NCI-H2196 (cell line): ENCODE data around the gene CCDC34.
A peak's percentile ranks its signal among the peaks of the same experiment; 100 is the strongest.
"Not testable (repeated sequence)": the region's sequence is repeated elsewhere in the genome, so short reads cannot be mapped to it uniquely, and the experiment has no call there.

ENCODE experiments used
- DNase-seq: peaks from one replicate; lab custom pipeline; 2025; ENCODE audit not compliant: unreplicated experiment; lab: John Stamatoyannopoulos, UW

CCDC34 gene

DNA sequence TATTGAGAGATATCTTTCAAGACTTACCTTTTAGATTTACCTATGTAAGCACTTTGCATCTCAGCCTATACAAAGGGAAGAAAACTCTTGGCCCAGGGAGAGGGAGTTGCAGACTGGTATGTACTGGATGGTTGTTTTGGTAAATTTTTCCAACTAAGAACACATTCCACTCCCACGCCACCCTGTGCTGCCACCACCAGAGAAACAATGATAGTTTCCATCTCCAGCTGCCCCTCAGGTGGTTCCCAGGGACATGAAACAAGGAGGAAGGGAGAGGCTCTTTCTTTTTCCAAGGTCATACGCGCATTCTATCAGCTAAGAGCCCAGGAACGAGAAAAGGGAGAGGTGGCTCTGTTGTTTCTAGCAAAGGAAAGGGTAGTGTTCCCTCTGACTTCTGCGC lies 34.4 kb downstream of the CCDC34 start:
- no peak for DNase-seq

- DNase-seq: not testable (repeated sequence)
These were observed 36.0 kb downstream of the CCDC34 start for GRCh38 chr11:27327064-27327463.

DNA sequence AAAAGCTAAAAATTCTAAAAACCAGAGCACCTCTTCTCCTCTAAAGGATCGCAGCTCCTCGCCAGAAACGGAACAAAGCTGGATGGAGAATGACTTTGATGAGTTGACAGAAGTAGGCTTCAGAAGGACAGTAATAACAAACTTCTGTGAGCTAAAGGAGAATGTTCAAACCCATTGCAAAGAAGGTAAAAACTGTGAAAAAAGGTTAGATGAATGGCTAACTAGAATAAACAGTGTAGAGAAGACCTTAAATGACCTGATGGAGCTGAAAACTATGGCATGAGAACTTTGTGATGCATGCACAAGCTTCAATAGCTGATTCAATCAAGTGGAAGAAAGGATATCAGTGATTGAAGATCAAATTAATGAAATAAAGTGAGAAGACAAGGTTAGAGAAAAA lies 40.8 kb downstream of the CCDC34 start:
- DNase-seq: not testable (repeated sequence)

- not testable (repeated sequence) for DNase-seq
These were observed 41.7 kb downstream of the CCDC34 start for GRCh38 chr11:27321340-27321739.

GRCh38 chr11:27319072-27319471 lies 43.9 kb downstream of the CCDC34 start:
- no peak for DNase-seq

DNA sequence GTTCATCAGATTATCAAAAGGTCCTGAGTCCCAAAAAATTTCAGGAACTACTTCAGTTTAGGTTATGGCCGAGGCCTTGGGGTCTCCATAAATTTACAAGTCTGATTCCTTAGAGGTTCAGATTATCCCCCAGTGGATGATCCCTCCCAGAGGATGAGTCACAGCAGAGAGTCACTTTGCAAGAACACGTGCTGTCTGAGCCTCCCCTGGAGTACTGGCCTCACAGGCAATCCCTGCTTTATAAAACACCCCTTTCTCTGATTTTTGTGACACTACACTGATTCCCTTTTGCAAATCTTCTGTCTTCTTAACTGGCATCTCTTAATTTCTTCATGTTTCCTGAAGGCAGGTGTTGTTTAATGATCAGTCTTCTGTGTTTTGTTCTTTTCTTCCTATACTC lies 45.3 kb downstream of the CCDC34 start:
- DNase-seq: no peak

DNA sequence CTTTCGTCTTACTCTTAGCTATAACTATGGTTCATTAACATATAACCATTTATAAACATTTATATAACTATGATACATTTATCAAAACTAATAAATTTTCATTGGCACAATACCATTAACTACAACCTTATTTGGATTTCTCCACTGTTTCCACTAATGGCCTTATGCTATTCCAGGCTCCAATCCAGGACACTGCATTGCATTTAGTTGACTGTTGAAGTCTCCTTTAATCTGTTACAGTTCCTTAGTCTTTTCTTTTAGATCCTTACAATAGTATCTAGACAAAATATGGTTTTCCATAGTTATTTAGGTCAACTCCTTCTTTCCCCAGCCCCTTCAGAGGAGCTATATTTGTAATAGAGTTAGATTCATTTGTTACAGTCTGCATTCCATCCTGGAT lies 47.2 kb downstream of the CCDC34 start:
- DNase-seq: no peak

DNA sequence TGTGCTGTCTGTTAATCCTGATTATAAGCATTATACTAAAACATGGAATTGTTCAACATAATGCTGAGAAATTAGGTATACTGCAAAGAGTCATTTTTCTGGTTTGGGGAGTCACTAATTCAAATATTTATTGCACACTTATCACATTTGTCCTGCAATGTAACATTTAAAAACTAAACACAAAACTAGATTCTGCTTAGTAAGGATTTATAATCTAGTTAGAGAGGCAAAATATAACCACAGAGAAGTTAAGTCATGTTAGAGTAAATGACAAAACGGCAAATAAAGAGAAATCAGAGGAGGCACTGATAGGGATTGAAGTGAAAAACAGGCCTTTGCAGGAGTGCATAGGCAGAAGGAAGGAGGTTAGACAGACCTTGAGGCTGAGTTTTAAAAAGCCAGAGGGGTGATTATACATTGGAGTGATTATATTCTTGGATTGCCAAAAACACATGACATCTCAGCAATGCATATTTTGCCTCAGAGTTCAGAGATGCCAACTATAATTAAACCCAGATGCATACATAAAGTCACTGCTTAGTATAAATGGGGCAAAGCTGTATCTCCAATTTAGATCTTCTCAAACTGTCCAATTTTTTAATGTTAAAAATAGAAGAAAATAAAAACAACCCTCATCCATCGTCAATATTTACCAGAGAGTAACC lies 49.7 kb downstream of the CCDC34 start:
- no peak for DNase-seq

- DNase-seq: no peak
These were observed 50.9 kb downstream of the CCDC34 start for GRCh38 chr11:27312110-27312509.

GRCh38 chr11:27310707-27311106 lies 52.3 kb downstream of the CCDC34 start:
- DNase-seq: no peak

DNA sequence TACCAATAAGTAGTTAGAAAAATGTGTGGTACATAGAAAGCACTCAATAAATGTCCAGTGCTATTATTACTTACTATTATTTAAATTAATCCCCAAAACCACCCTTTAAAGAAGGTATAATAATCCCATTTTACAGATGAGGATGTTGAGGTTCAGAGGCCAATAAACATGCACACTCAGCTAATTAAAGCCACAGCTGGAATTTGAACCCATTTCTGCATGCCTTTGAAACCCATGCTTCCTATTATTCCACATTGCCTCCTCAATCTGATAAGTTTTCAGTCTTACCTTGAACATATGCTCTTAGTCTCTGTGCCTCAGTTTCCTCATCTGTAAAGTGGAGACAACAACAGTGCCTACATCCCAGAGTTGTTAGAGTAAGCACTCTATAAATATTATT lies 52.8 kb downstream of the CCDC34 start:
- no peak for DNase-seq

- DNase-seq: no peak
These were observed 54.0 kb downstream of the CCDC34 start for GRCh38 chr11:27309046-27309445.

GRCh38 chr11:27307232-27307631 lies 55.8 kb downstream of the CCDC34 start:
- no peak for DNase-seq

DNA sequence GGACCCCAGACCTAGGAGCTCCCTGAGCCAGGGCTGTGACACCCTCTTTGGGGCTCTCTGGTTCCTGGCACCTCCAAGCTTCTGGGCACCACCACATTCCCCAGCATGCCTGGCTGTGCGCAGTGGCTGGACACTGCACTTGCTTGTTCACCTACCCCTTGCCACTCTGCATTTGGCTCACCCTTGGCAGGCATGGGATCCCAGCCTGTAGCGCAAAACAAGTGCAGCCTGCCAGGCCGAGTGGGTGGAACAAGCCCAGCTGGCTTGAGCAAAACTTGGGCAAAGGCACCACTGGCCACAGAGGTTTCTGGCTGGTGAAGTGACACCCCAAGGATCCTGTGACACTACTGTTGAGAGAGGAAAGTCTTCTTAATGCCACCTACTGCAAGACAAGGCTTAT lies 57.3 kb downstream of the CCDC34 start:
- DNase-seq: no peak

- no peak for DNase-seq
These were observed 58.5 kb downstream of the CCDC34 start for GRCh38 chr11:27304514-27304913.

GRCh38 chr11:27303903-27304302 lies 59.1 kb downstream of the CCDC34 start:
- no peak for DNase-seq

GRCh38 chr11:27300974-27301373 lies 62.0 kb downstream of the CCDC34 start:
- no peak for DNase-seq

GRCh38 chr11:27297616-27298015 lies 65.4 kb downstream of the CCDC34 start:
- no peak for DNase-seq

- DNase-seq: peak; percentile 61
These were observed 66.5 kb downstream of the CCDC34 start for GRCh38 chr11:27296497-27296896.

DNA sequence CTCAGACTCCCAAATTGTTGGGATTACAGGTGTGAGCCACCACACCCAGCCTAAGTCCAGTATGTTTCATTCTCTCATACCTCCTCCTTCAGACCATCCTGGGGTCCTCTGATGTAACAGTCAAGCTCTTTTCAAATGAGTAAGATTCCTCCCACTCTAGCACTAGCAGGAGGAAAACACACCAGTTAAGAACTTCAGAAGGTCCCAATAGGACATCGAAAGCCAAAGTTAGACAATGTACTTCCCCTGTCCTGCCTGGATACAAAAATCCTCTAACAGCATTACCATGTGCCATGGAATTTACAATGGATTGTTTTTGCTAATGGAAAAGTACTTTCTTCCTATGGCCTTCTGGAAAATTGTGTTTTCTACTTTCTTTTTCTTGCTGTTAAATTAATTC lies 67.1 kb downstream of the CCDC34 start:
- no peak for DNase-seq

DNA sequence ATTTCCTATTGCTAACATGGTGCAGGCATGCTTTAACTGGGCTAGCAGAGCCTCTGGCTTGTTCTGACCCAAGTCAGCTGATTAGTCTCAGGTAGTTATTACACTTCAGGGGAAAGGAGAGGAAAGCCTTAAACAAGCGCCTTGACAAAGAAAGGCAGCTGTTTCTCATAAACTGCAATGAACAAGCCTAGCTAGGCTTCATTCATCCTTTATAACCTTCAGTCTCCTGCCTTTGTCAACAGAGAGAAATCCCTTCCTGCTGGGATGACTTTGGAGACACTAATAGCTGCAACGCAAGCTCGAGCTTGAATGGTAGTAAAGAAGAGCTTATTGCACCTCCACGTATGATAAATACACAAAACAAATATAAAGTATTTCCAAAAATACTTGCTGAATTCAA lies 68.4 kb downstream of the CCDC34 start:
- no peak for DNase-seq

- DNase-seq: no peak
These were observed 69.2 kb downstream of the CCDC34 start for GRCh38 chr11:27293515-27294417.
